ENCODE results near the gene RXYLT1.

Gene RXYLT1

GRCh38 chr12:63855299-63855698, 75.6 kb downstream of the RXYLT1 start:
- H3K36me3 ChIP-seq (ENCODE audit: insufficient read depth, low read length): no peaks in the 10 kb centered on the region; the same call in 1 of the 2 replicates

DNA sequence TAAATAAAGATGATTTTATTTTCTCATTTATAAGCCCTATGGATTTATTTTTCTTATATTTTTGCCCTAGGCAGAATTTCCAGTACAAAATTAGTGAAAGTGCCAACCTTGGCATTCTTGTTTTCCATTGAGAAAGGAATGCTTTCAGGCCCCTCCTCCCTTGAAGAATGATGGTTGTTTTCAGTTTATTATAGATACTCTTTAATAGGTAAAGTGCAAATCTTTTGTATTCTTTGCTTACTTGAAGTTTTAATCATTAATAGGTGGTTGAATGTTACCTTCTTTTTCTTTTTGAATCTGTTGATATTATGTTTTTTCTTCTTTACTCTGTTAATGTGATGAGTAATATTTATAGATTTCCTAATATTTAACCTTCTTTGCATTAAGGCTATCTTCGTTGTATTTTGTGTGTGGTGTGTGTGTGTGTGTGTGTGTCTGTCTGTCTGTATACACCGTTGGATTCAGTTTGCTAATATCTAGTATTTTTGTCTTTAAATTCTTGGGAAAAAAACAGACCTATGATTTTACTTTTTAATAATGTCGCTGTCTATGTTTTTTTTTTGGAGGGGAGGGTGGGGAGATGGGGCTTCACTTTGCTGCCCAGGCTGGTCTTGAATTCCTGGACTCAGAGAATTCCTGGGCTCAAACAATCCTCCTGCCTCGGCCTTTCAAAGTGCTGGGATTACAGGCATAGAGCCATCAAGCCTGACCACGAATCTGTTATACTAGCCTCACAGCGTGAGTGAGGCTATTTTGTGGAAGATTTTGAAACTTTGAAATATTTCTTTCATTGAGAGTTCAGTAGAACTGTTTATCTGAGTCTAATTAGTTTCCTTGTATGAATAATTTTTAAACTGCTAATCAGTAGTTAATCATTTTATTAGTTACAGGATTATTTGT, 78.3 kb downstream of the RXYLT1 start:
- Histone ChIP-seq H3K27ac (ENCODE audit: low read depth, low read length) (0 out of 2 replicates have a peak overlapping the region, but pooled peaks have one; percentile 0), H3K36me3 (ENCODE audit: insufficient read depth, low read length) (no peaks in the 10 kb centered on the region; the same call in 1 of the 2 replicates), H3K27me3 (ENCODE audit: insufficient read depth, low read length) (no peaks in the 10 kb centered on the region), H2AFZ (ENCODE audit: low read length, unreplicated experiment) (no peak overlapping the region), H3K4me1 (ENCODE audit: control insufficient read depth, insufficient read depth, low read length, unreplicated experiment) (peaks cover 35% of the 10 kb centered on the region), H3K79me2 (ENCODE audit: control insufficient read depth, insufficient read depth, low read length, unreplicated experiment) (peaks cover 86% of the 10 kb centered on the region), H3K4me3 (ENCODE audit: low read depth, low read length) (no peak overlapping the region)

More at GRCh38 chr12:63855299-63855698, 75.6 kb downstream of the RXYLT1 start:
- peaks cover 87% of the 10 kb centered on the region for H3K79me2 ChIP-seq (ENCODE audit: control insufficient read depth, insufficient read depth, low read length, unreplicated experiment)
- H3K27ac ChIP-seq (ENCODE audit: low read depth, low read length): no peak overlapping the region
- no peak overlapping the region for H3K4me3 ChIP-seq (ENCODE audit: low read depth, low read length)
- peaks cover 17% of the 10 kb centered on the region for H3K4me1 ChIP-seq (ENCODE audit: control insufficient read depth, insufficient read depth, low read length, unreplicated experiment)
- no peaks in the 10 kb centered on the region for H3K27me3 ChIP-seq (ENCODE audit: insufficient read depth, low read length)
- H2AFZ ChIP-seq (ENCODE audit: low read length, unreplicated experiment): no peak overlapping the region
